Prostate gland (tissue), 2 donors: ENCODE results near the gene ARSG.
"Not testable (repeated sequence)": the region's sequence is repeated elsewhere in the genome, so short reads cannot be mapped to it uniquely, and the experiment has no call there.

Source experiments
- POLR2A ChIP-seq: fragments of 450-650 bp; IDR thresholded peaks from one replicate; pipeline ENCODE4 v1.6.1; 2016; ENCODE audit warnings: antibody characterized with exemption, mild to moderate bottlenecking
- TF ChIP-seq, protein P1 (sequence below), 4 experiments: fragments of 200-600 bp in 2 of 4; fragments of 450-650 bp in 2 of 4; sonication (generic) in 2 of 4; IDR thresholded peaks; 1 replicate in 3 of 4; 2 replicates in 1 of 4; pipeline ENCODE4 v1.5.1; 2016 to 2019; ENCODE audit warnings: antibody characterized with exemption in 4 of 4, mild to moderate bottlenecking in 2 of 4, moderate library complexity in 2 of 4

DNA sequence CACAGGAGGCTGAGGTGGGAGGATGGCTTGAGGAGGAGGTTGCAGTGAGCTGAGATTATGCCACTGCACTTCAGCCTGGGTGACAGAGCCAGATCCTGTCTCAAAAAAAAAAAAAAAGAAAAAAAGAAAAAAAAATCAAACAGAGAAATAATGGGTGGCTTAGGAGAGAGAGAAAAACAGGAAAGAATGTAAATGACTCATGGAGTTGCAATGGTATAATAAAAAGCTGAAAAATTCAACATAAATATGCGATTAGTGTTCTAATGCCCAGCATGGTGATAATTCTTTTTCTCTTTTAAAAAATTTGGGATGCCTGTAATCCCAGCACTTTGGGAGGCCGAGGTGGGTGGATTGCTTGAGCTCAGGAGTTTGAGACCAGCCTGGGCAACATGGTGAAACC is 63.0 kb downstream of the ARSG start:
- TF ChIP-seq, protein P1, sequence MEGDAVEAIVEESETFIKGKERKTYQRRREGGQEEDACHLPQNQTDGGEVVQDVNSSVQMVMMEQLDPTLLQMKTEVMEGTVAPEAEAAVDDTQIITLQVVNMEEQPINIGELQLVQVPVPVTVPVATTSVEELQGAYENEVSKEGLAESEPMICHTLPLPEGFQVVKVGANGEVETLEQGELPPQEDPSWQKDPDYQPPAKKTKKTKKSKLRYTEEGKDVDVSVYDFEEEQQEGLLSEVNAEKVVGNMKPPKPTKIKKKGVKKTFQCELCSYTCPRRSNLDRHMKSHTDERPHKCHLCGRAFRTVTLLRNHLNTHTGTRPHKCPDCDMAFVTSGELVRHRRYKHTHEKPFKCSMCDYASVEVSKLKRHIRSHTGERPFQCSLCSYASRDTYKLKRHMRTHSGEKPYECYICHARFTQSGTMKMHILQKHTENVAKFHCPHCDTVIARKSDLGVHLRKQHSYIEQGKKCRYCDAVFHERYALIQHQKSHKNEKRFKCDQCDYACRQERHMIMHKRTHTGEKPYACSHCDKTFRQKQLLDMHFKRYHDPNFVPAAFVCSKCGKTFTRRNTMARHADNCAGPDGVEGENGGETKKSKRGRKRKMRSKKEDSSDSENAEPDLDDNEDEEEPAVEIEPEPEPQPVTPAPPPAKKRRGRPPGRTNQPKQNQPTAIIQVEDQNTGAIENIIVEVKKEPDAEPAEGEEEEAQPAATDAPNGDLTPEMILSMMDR (IDR thresholded peaks at IDR 0.05) = not testable (repeated sequence)
- not testable (repeated sequence) for TF ChIP-seq POLR2A
